T-cell (primary cell): ENCODE data around the gene LMF1. TPM values are rescaled to one million over a fixed set of nuclear protein-coding genes. Genes with fewer than 3 reads are reported as not detected.

Experiments
- ATAC-seq, 4 experiments: fragments of 200-7000 bp in 3 of 4; fragments of 150-1000 bp in 1 of 4; cut with Tn5 transposase; replicated peaks in 1 of 4; 1 replicate in 3 of 4; 2 replicates in 1 of 4; pipeline ENCODE4 v1.10.0; 2021; ENCODE audit warnings: moderate library complexity in 3 of 4, mild to moderate bottlenecking in 2 of 4, moderate number of reproducible peaks in 1 of 4
- CTCF ChIA-PET, 2 donors: fragments of 300-600 bp; sonication (Branson Sonifier 250); formaldehyde crosslinking; loops; one replicate each; lab custom pipeline; 2022; ENCODE audit warnings: antibody characterized with exemption in 2 of 2; lab: Charles Lee
- POLR2A ChIA-PET, 2 donors: fragments of 300-600 bp; sonication (Branson Sonifier 250); formaldehyde crosslinking; loops; one replicate each; lab custom pipeline; 2022; ENCODE audit warnings: antibody characterized with exemption in 2 of 2; lab: Charles Lee
- DNase-seq, 35 experiments: peaks; one replicate each; pipeline versions ENCODE4 v3.0.0 to v3.0.0-alpha.2; 2013 to 2023
- H3K27ac ChIP-seq: one replicate; pipeline ENCODE4 v1.5.1; 2013; ENCODE audit warnings: low read length
- H3K27me3 ChIP-seq, 2 experiments: replicated peaks in 1 of 2; 1 replicate in 1 of 2; 2 replicates in 1 of 2; pipeline versions ENCODE4 v1.6.1 to v1.7.0; 2013; ENCODE audit warnings: low read length in 1 of 2, mixed read lengths in 1 of 2; ENCODE audit not compliant: control insufficient read depth in 2 of 2, insufficient read depth in 2 of 2; ENCODE audit errors: extremely low read depth in 1 of 2
- H3K36me3 ChIP-seq, 2 donors: 1 replicate in 1 of 2; 2 replicates in 1 of 2; pipeline versions ENCODE4 v1.6.1 to v1.7.0; 2013; ENCODE audit warnings: low read length in 1 of 2; ENCODE audit not compliant: control insufficient read depth in 2 of 2, insufficient read depth in 1 of 2; ENCODE audit errors: extremely low read depth in 1 of 2
- H3K4me1 ChIP-seq, 2 experiments: 1 replicate in 1 of 2; 2 replicates in 1 of 2; pipeline versions ENCODE4 v1.6.1 to v1.7.0; 2013; ENCODE audit warnings: low read length in 2 of 2, mixed read lengths in 1 of 2; ENCODE audit not compliant: insufficient read depth in 2 of 2, control insufficient read depth in 1 of 2; ENCODE audit errors: extremely low read depth in 1 of 2
- H3K4me3 ChIP-seq, 2 donors: 1 replicate in 1 of 2; 2 replicates in 1 of 2; pipeline versions ENCODE4 v1.5.1 to v1.7.0; 2013; ENCODE audit warnings: mild to moderate bottlenecking in 2 of 2, low read length in 1 of 2, moderate library complexity in 1 of 2; ENCODE audit not compliant: control insufficient read depth in 1 of 2; ENCODE audit errors: extremely low read depth in 1 of 2
- H3K9me3 ChIP-seq: 2 replicates; pipeline ENCODE4 v1.7.0; 2013
- H3K27ac Mint-ChIP-seq, 2 donors: one replicate each; pipeline ENCODE4 v1.8.0; 2020 to 2021; ENCODE audit warnings: mild to moderate bottlenecking in 2 of 2, mixed read lengths in 2 of 2
- H3K27me3 Mint-ChIP-seq, 2 donors: one replicate each; pipeline ENCODE4 v1.8.0; 2021 to 2022; ENCODE audit warnings: mixed read lengths in 2 of 2
- H3K36me3 Mint-ChIP-seq: one replicate; pipeline ENCODE4 v1.8.0; 2021; ENCODE audit warnings: mixed read lengths
- H3K4me1 Mint-ChIP-seq, 3 donors: one replicate each; pipeline ENCODE4 v1.8.0; 2020 to 2022; ENCODE audit warnings: mixed read lengths in 3 of 3, mild to moderate bottlenecking in 1 of 3
- H3K4me3 Mint-ChIP-seq, 3 donors: one replicate each; pipeline ENCODE4 v1.8.0; 2020 to 2022; ENCODE audit warnings: mild to moderate bottlenecking in 3 of 3, mixed read lengths in 3 of 3, moderate library complexity in 3 of 3
- H3K9me3 Mint-ChIP-seq, 3 donors: one replicate each; pipeline ENCODE4 v1.8.0; 2020 to 2022; ENCODE audit warnings: mixed read lengths in 3 of 3
- WGBS: methylation state at CpG from one replicate; pipeline ENCODE4 v1.1.5; 2013; ENCODE audit warnings: missing lambda C conversion rate; ENCODE audit not compliant: insufficient coverage; 5-methylcytosine and 5-hydroxymethylcytosine counted together
- total RNA-seq, 35 experiments: library from RNA in 6 of 35; stranded (reverse) in 6 of 35; fragments of 120-200 nt in 1 of 35; gene quantifications; one replicate each; pipeline versions ENCODE4 v1.2.1 to v1.2.4 and lab custom pipeline; 2013 to 2026

LMF1 gene
- total RNA-seq, 5 donors from 2014 or later (not counting 1 experiment from before 2014, with no cell fraction given), result 46.6 to 59.4 (median 51.1) TPM

DNA sequence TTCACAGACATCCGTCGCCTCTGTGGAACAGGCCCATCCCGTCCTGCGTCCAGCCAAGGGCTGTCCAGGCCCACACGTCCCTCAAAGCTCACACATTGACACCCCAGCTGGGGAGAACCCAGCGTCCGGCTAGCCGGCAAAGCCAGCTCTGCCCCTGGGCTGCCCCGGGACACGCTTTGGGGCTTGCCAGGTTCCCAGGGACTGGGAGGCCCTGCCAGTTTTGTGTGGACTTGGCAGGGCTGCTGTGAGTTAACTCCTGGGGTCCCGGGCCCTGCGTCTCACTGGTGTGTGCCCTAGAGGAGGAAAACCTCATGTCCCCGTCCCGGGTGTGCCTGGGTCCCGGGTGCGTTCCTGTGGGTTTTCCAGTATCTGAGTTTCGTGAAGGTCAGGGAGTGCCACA is 17.1 kb upstream of the LMF1 start:
- POLR2A ChIA-PET, result no interaction called here
- Histone ChIP-seq H3K36me3 (no peaks in the 10 kb centered on the region), H3K27ac (no peak overlapping the region), H3K4me3 (no peak overlapping the region), H3K9me3 (no peaks in the 10 kb centered on the region), H3K27me3 (peaks cover 0 to 4% of the 10 kb centered on the region in 2 experiments), H3K4me1 (no peaks in the 10 kb centered on the region)
- H3K4me3 Mint-ChIP-seq, result no peak overlapping the region
- no peaks in the 10 kb centered on the region for H3K36me3 Mint-ChIP-seq
- CTCF ChIA-PET, result no interaction called here
- ATAC-seq (no peak), DNase-seq (no peak)
- WGBS, result 86% methylated on average over 12 of the region's 17 CpGs
- peaks cover 0 to under 1% (median 0%) of the 10 kb centered on the region in 3 donors for H3K4me1 Mint-ChIP-seq
- no peak overlapping the region for H3K27ac Mint-ChIP-seq
- no peaks in the 10 kb centered on the region for H3K27me3 Mint-ChIP-seq
- H3K9me3 Mint-ChIP-seq, result no peaks in the 10 kb centered on the region

DNA sequence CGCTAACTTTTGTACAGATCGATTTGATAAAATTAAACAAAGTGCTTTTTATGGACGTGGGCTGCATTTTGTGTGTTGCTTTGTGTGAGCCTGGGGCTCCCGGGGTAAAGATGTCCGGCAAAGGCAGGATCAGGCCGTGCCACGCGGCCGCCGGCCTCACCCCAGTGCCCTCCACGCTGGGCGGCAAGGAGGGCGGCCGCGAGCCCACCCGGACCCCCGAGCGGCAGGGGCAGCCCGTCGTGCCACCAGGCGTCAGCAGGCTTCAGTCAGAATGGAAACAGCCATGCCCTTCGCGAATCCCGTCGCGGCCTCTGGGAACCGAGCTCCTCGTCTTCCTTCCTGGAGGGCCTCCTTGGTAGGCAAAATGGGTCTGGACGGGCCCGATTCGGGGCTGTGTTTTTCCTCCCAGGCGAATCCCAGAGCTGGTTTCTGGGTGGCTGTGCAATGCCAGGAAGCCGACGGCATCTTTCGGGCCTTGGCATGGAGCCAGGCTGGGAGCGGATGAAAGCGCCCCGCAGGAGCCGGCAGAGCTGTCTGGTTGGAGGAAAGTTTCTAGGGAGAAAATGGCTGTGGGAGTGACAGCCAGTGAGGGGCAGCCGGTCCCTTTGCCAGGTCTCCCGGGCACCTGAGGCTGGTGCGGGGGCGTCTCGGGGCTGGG is 16.3 kb upstream of the LMF1 start:
- ChIA-PET POLR2A (no interaction called here), CTCF (no interaction called here)
- Histone ChIP-seq H3K36me3 (no peaks in the 10 kb centered on the region), H3K4me3 (no peak overlapping the region), H3K27ac (no peak overlapping the region), H3K9me3 (no peaks in the 10 kb centered on the region), H3K4me1 (peaks cover 3 to 6% of the 10 kb centered on the region in 2 experiments), H3K27me3 (peaks cover 0 to 10% of the 10 kb centered on the region in 2 experiments)
- no peaks in the 10 kb centered on the region for H3K9me3 Mint-ChIP-seq
- no peak overlapping the region for H3K27ac Mint-ChIP-seq
- 93% methylated on average over 32 of the region's 44 CpGs for WGBS
- ATAC-seq (no peak), DNase-seq (no peak)
- H3K36me3 Mint-ChIP-seq, result no peaks in the 10 kb centered on the region
- peaks cover 0 to 4% (median 2%) of the 10 kb centered on the region in 3 donors for H3K4me1 Mint-ChIP-seq
- no peaks in the 10 kb centered on the region for H3K27me3 Mint-ChIP-seq
- no peak overlapping the region for H3K4me3 Mint-ChIP-seq

DNA sequence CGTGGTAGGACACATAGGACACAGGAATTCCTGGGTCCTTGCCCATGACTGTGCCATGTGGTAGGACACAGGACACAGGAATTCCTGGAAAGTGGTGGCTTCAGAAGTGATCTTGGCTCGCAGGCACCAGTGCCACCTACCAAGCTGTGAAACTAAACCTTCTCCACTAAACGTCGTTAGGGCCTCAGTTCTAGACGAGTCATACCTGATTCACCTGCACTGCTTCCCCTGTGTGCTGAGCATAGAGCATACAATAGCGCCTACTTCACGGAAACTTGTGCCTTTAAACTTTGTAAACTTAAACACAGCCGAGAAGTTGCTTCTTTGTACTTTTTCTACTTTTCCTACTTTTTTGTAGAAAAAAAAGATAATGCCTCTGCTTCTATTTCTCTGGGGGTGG is 15.6 kb upstream of the LMF1 start:
- ChIA-PET CTCF (no interaction called here), POLR2A (interaction anchor here in 1 of 2 donors (0.7 kb wide), 1 partner anchor 487 kb away, joined by 3 read pairs; no protein-coding TSS in a partner anchor)
- no peak overlapping the region for H3K4me3 Mint-ChIP-seq

DNA sequence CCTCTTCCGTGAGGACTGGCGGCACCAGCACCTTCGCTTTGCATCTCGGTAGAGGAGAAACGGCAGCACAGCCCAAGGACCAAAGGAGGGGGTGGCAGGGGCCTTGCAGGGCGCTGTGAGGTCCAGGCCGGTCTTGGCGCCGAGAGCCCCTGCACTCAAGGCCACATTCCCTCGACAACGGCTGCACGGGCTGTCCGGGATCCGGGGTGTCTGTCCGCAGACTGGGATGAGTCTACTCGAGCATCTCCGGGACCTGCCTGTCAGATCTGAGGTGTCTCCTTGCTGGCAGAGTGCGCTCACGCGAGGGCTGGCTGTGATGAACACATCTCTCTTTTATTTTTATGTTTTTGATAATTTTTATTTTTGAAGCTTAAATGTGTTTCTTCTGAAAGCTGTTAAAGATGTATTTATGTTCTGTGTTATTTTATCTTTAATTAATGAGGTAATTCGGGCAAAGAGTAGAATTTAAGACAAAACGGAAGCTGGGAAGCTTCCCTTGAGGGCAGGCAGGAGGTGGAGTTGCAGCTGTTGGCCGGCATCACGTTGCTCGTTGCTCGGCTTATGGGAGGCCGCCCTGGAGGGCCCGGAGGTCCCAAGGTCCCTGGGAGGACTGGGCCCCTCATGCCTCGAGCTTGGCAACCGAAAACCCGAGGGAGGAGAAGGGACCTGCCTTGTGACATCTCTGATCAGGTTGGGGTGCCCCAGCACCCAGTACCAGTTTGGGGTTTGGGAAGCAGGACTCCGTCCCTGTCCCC is 15.0 kb upstream of the LMF1 start:
- ATAC-seq (no peak), DNase-seq (no peak)
- H3K4me3 ChIP-seq, result no peak overlapping the region
- POLR2A ChIA-PET, result interaction anchor here in 1 of 2 donors (0.7 kb wide), 1 partner anchor 486 kb away, joined by 3 read pairs; no protein-coding TSS in a partner anchor
- CTCF ChIA-PET, result no interaction called here
- H3K36me3 Mint-ChIP-seq, result no peaks in the 10 kb centered on the region
- no peaks in the 10 kb centered on the region for H3K9me3 ChIP-seq
- WGBS, result 90% methylated on average over 30 of the region's 32 CpGs
- no peak overlapping the region for H3K27ac Mint-ChIP-seq
- H3K4me3 Mint-ChIP-seq, result no peak overlapping the region
- H3K27me3 Mint-ChIP-seq, result no peaks in the 10 kb centered on the region
- H3K4me1 Mint-ChIP-seq, result peaks cover 0 to 6% (median 2%) of the 10 kb centered on the region in 3 donors
- no peaks in the 10 kb centered on the region for H3K9me3 Mint-ChIP-seq
- H3K27me3 ChIP-seq, result peaks cover 0 to 10% of the 10 kb centered on the region in 2 experiments
- no peaks in the 10 kb centered on the region for H3K36me3 ChIP-seq
- H3K27ac ChIP-seq, result no peak overlapping the region
- peaks cover 3 to 6% of the 10 kb centered on the region in 2 experiments for H3K4me1 ChIP-seq

More for the DNA sequence above, 15.6 kb upstream of the LMF1 start:
- Histone ChIP-seq H3K36me3 (no peaks in the 10 kb centered on the region), H3K27me3 (peaks cover 0 to 10% of the 10 kb centered on the region in 2 experiments), H3K27ac (no peak overlapping the region), H3K4me3 (no peak overlapping the region), H3K9me3 (no peaks in the 10 kb centered on the region), H3K4me1 (peaks cover 3 to 6% of the 10 kb centered on the region in 2 experiments)
- Mint-ChIP-seq H3K27ac (no peak overlapping the region), H3K27me3 (no peaks in the 10 kb centered on the region), H3K9me3 (no peaks in the 10 kb centered on the region), H3K36me3 (no peaks in the 10 kb centered on the region), H3K4me1 (peaks cover 0 to 4% (median 2%) of the 10 kb centered on the region in 3 donors)
- DNase-seq, result no peak
- ATAC-seq, result no peak
- 28% methylated on average over 5 of the region's 8 CpGs for WGBS

DNA sequence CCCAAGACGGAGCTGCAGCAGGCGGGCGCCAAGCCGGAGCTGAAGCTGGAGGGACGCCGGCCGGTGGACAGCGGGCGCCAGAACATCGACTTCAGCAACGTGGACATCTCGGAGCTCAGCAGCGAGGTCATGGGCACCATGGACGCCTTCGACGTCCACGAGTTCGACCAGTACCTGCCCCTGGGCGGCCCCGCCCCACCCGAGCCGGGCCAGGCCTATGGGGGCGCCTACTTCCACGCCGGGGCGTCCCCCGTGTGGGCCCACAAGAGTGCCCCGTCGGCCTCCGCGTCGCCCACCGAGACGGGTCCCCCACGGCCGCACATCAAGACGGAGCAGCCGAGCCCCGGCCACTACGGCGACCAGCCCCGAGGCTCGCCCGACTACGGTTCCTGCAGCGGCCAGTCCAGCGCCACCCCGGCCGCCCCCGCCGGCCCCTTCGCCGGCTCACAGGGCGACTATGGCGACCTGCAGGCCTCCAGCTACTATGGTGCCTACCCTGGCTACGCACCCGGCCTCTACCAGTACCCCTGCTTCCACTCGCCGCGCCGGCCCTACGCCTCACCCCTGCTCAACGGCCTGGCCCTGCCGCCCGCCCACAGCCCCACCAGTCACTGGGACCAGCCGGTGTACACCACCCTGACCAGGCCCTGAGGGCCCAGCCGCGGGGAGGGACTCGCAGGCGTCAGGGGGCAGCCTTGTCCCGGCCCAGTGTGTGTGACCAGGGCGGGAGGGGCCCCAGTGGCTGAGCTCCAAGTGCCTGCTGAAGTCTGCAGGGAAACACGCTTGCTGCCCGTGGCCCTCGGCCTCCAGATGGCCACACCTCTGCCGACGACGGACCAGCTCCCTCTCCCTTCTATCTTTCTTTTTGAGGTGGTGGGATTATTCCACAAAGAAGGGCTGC is 14.2 kb upstream of the LMF1 start:
- DNase-seq, result no peak
- Mint-ChIP-seq H3K9me3 (no peaks in the 10 kb centered on the region), H3K4me3 (no peak overlapping the region), H3K27me3 (peaks cover 0 to under 1% of the 10 kb centered on the region in 2 donors), H3K4me1 (peaks cover 0 to 6% (median 2%) of the 10 kb centered on the region in 3 donors), H3K36me3 (no peaks in the 10 kb centered on the region), H3K27ac (no peak overlapping the region)
- Histone ChIP-seq H3K36me3 (no peaks in the 10 kb centered on the region), H3K4me1 (peaks cover 3 to 12% of the 10 kb centered on the region in 2 experiments), H3K9me3 (no peaks in the 10 kb centered on the region), H3K27ac (no peak overlapping the region), H3K4me3 (no peak overlapping the region), H3K27me3 (peaks cover 0 to 11% of the 10 kb centered on the region in 2 experiments)
- POLR2A ChIA-PET, result interaction anchor here in 1 of 2 donors (0.6 kb wide), 1 partner anchor 981 kb away, joined by 4 read pairs; no protein-coding TSS in a partner anchor
- ATAC-seq, result no peak
- CTCF ChIA-PET, result interaction anchor here in 1 of 2 donors (0.7 kb wide), 1 partner anchor 9 kb away, joined by 4 read pairs; no protein-coding TSS in a partner anchor
- WGBS, result 93% methylated on average over 63 of the region's 78 CpGs
